SK-N-MC (cell line): ENCODE data around the gene SCLY.

Experiments used
- DNase-seq: peaks from one replicate; pipeline ENCODE4 v3.0.0-alpha.2; 2011; ENCODE audit warnings: low read depth, low spot score
- H3K27ac ChIP-seq: fragments of 200-600 bp; sonication (generic); 2 replicates; pipeline ENCODE4 v1.5.1; 2016; ENCODE audit warnings: mixed run types
- H3K36me3 ChIP-seq: fragments of 200-600 bp; sonication (generic); 2 replicates; pipeline ENCODE4 v1.6.1; 2017; ENCODE audit warnings: antibody characterized with exemption, low read length, mixed read lengths; ENCODE audit not compliant: insufficient read depth
- H3K4me3 ChIP-seq: fragments of 200-600 bp; sonication (generic); 2 replicates; pipeline ENCODE4 v1.5.1; 2016
- H3K9ac ChIP-seq: fragments of 200-600 bp; sonication (generic); 2 replicates; pipeline ENCODE4 v1.8.0; 2017; ENCODE audit warnings: mixed run types, mixed read lengths; ENCODE audit not compliant: insufficient read length
- H3K9me3 ChIP-seq: fragments of 200-600 bp; sonication (generic); 2 replicates; pipeline ENCODE4 v1.6.1; 2017; ENCODE audit warnings: low read depth, mild to moderate bottlenecking, antibody characterized with exemption, low read length, moderate library complexity, mixed read lengths
- EZH2 ChIP-seq: fragments of 200-600 bp; sonication (generic); IDR thresholded peaks from one replicate; pipeline ENCODE4 v1.6.1; 2017; ENCODE audit warnings: antibody characterized with exemption
- FOXP2 ChIP-seq: optimal IDR thresholded peaks from 2 replicates; pipeline ENCODE3; 2011; ENCODE audit warnings: mild to moderate bottlenecking, moderate library complexity; ENCODE audit not compliant: insufficient read depth; ENCODE audit errors: extremely low read length, control extremely low read depth
- POLR2AphosphoS5 ChIP-seq: IDR thresholded peaks from 2 replicates; pipeline ENCODE4 v1.6.1; 2012; ENCODE audit warnings: mild to moderate bottlenecking, low read depth, low read length, borderline replicate concordance

Gene SCLY

GRCh38 chr2:238075397-238075796, 14.6 kb downstream of the SCLY start:
- peaks cover 95% of the 10 kb centered on the region for H3K36me3 ChIP-seq
- TF ChIP-seq POLR2AphosphoS5, result no peak
- TF ChIP-seq EZH2, result no peak
- TF ChIP-seq FOXP2, result no peak

GRCh38 chr2:238077292-238077691, 16.5 kb downstream of the SCLY start:
- DNase-seq, result no peak
- TF ChIP-seq FOXP2, result no peak
- no peak for TF ChIP-seq EZH2
- no peak for TF ChIP-seq POLR2AphosphoS5
- no peak overlapping the region; the same call in 1 of the 2 replicates for H3K27ac ChIP-seq
- peaks cover 94% of the 10 kb centered on the region for H3K36me3 ChIP-seq
- H3K9ac ChIP-seq, result no peak overlapping the region
- H3K4me3 ChIP-seq, result no peak overlapping the region
- H3K9me3 ChIP-seq, result peaks cover 9% of the 10 kb centered on the region

More at GRCh38 chr2:238075397-238075796, 14.6 kb downstream of the SCLY start:
- no peak overlapping the region for H3K4me3 ChIP-seq
- H3K27ac ChIP-seq, result no peak overlapping the region
- no peak overlapping the region for H3K9ac ChIP-seq
- DNase-seq, result no peak
- peaks cover 9% of the 10 kb centered on the region for H3K9me3 ChIP-seq

GRCh38 chr2:238079874-238080327, 19.1 kb downstream of the SCLY start:
- Histone ChIP-seq H3K4me3 (no peak overlapping the region), H3K9ac (no peak overlapping the region), H3K36me3 (peaks cover 90% of the 10 kb centered on the region), H3K9me3 (no peaks in the 10 kb centered on the region; the same call in none of the 2 replicates), H3K27ac (no peak overlapping the region)
- TF ChIP-seq EZH2 (no peak), POLR2AphosphoS5 (no peak), FOXP2 (no peak)
- DNase-seq, result no peak

- no peak overlapping the region for H3K9ac ChIP-seq
- H3K4me3 ChIP-seq, result no peak overlapping the region
- no peak for TF ChIP-seq EZH2
- no peak for TF ChIP-seq FOXP2
- no peak for TF ChIP-seq POLR2AphosphoS5
- H3K27ac ChIP-seq, result peak overlapping the region; percentile 82
- H3K36me3 ChIP-seq, result peaks cover 89% of the 10 kb centered on the region
- DNase-seq, result no peak
- H3K9me3 ChIP-seq, result no peaks in the 10 kb centered on the region; the same call in none of the 2 replicates
These were observed 19.7 kb downstream of the SCLY start for GRCh38 chr2:238080518-238080917.

- peak overlapping the region; percentile 36; the same call in 1 of the 2 replicates for H3K4me3 ChIP-seq
- H3K9me3 ChIP-seq, result no peaks in the 10 kb centered on the region; the same call in none of the 2 replicates
- peak overlapping the region; percentile 82 for H3K27ac ChIP-seq
- no peak overlapping the region for H3K9ac ChIP-seq
- TF ChIP-seq FOXP2 (no peak), POLR2AphosphoS5 (no peak), EZH2 (no peak)
- peak; percentile 55 for DNase-seq
- H3K36me3 ChIP-seq, result peaks cover 89% of the 10 kb centered on the region
These were observed 20.3 kb downstream of the SCLY start for GRCh38 chr2:238081150-238081549.

GRCh38 chr2:238081561-238081960, 20.8 kb downstream of the SCLY start:
- H3K27ac ChIP-seq, result no peak overlapping the region
- DNase-seq, result no peak
- TF ChIP-seq FOXP2 (no peak), EZH2 (no peak), POLR2AphosphoS5 (no peak)
- H3K36me3 ChIP-seq, result peaks cover 90% of the 10 kb centered on the region
- H3K9me3 ChIP-seq, result no peaks in the 10 kb centered on the region; the same call in 1 of the 2 replicates
- no peak overlapping the region for H3K9ac ChIP-seq
- no peak overlapping the region for H3K4me3 ChIP-seq

- H3K9ac ChIP-seq, result no peak overlapping the region
- DNase-seq, result no peak
- H3K9me3 ChIP-seq, result no peaks in the 10 kb centered on the region
- H3K4me3 ChIP-seq, result no peak overlapping the region
- TF ChIP-seq EZH2 (no peak), POLR2AphosphoS5 (no peak), FOXP2 (no peak)
- peaks cover 86% of the 10 kb centered on the region for H3K36me3 ChIP-seq
- no peak overlapping the region for H3K27ac ChIP-seq
These were observed 21.4 kb downstream of the SCLY start for GRCh38 chr2:238082151-238082550.

GRCh38 chr2:238082827-238083226, 22.0 kb downstream of the SCLY start:
- Histone ChIP-seq H3K4me3 (no peak overlapping the region), H3K9me3 (no peaks in the 10 kb centered on the region), H3K36me3 (peaks cover 82% of the 10 kb centered on the region), H3K9ac (no peak overlapping the region), H3K27ac (no peak overlapping the region)
- TF ChIP-seq EZH2, result no peak
- no peak for TF ChIP-seq POLR2AphosphoS5
- no peak for TF ChIP-seq FOXP2
- DNase-seq, result no peak

GRCh38 chr2:238083919-238084318, 23.1 kb downstream of the SCLY start:
- Histone ChIP-seq H3K9me3 (no peaks in the 10 kb centered on the region), H3K36me3 (peaks cover 73% of the 10 kb centered on the region), H3K27ac (no peak overlapping the region), H3K9ac (no peak overlapping the region), H3K4me3 (no peak overlapping the region)
- TF ChIP-seq EZH2, result no peak
- no peak for TF ChIP-seq POLR2AphosphoS5
- DNase-seq, result no peak
